GM18505 (cell line): ENCODE measurements around the gene ADSL.
A peak's percentile ranks its signal among the peaks of the same experiment; 100 is the strongest.

ENCODE experiments used
- ATAC-seq: cut with Tn5 transposase; IDR thresholded peaks from one replicate; pipeline ENCODE4 v1.9.1; 2021; ENCODE audit not compliant: unreplicated experiment
- POLR2A ChIP-seq: IDR thresholded peaks from 4 replicates; pipeline ENCODE4 v1.6.1; 2011; ENCODE audit warnings: borderline replicate concordance; ENCODE audit not compliant: insufficient read depth, insufficient read length; ENCODE audit errors: extremely low read depth

ADSL gene

DNA sequence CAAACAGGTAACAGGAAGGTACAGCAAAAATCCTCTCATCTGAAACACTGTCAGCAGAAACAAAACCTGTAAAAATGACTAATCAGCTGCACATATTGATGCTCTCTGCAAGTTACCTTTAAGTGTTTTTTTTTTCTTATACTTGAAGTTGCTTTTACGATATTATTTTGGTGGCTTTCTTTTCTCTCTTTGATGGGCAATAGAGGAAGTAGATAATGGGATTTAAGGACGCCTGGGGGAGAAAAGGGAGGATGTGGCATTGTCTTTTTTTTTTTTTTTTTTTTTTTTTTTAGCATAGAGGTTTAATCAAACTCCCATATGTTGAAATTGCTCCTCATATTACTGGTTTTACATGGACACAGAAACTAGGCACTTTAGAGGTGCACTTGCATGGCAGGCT is 11.4 kb upstream of the ADSL start:
- TF ChIP-seq POLR2A = no peak
- no peak for ATAC-seq

- ATAC-seq = no peak
- no peak for TF ChIP-seq POLR2A
These were observed 10.9 kb upstream of the ADSL start for GRCh38 chr22:40335358-40335757.

GRCh38 chr22:40340044-40340443 is 6.3 kb upstream of the ADSL start:
- no peak for TF ChIP-seq POLR2A
- no peak for ATAC-seq

- ATAC-seq = no peak
- no peak for TF ChIP-seq POLR2A
These were observed 4.7 kb upstream of the ADSL start for GRCh38 chr22:40341604-40342003.

- ATAC-seq = no peak
These were observed 3.8 kb upstream of the ADSL start for GRCh38 chr22:40342521-40342920.

GRCh38 chr22:40345271-40345670 is 1.0 kb upstream of the ADSL start:
- no peak for TF ChIP-seq POLR2A
- ATAC-seq = no peak

More at GRCh38 chr22:40342521-40342920, 3.8 kb upstream of the ADSL start:
- no peak for TF ChIP-seq POLR2A

DNA sequence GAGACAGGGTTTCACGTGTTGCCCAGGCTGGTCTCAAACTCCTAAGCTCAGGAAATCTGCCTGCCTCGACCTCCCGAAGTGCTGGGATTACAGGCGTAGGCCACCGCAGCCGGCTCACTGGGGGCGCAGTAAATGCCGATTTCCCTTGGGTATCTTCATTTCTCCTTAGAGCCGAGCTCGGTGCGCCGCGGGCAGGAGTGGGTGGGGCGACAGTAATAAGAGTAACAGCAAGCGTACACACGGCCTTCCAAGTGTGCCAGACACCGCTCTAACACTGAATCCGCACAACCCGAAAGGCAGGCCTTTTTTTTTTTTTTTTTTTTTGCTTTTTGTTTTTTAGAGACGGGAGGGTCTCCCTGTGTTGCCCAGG is 500 bp upstream of the ADSL start:
- no peak for TF ChIP-seq POLR2A
- peak; percentile 22 for ATAC-seq

DNA sequence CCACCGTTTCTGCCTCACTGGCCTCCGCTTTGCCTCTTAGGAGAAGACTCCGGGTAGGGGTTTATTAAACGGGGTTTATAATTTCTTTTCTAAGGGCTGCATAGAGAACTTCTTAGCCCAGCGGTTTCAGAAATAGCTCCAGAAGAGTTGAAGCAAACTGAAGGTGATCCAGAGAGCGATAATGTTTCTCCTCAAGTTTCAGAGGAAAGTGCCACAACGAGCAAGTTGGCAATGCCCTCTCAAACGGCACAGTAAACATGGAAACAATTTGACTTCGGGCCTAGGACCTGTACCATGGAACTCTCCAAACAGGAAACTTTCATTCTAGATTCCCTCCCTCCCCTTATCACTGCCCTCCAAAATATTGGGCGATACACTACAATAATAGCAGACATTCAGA is 1.0 kb downstream of the ADSL start:
- ATAC-seq = no peak
- TF ChIP-seq POLR2A = no peak

GRCh38 chr22:40348025-40348658 is 1.8 kb downstream of the ADSL start:
- no peak for ATAC-seq
- TF ChIP-seq POLR2A = no peak

DNA sequence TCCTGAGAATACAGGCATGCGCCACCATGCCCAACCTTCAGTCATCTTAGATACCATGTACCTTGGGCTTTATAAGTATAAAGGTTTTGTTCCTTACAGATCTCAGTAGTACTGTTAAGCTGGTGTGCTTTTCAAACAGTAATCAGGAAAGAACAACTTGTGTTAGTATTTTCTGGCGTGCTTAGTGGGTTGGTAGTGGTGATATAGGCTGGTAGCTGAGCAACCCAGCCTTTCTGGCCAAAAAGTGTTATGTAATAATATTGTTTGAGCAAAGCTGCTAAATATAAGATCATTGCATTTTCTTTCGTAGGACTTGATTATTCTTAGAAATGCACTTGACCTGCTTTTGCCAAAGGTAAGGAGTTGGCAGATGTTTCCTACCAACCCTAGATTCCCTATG is 6.5 kb downstream of the ADSL start:
- no peak for TF ChIP-seq POLR2A
- ATAC-seq = no peak

DNA sequence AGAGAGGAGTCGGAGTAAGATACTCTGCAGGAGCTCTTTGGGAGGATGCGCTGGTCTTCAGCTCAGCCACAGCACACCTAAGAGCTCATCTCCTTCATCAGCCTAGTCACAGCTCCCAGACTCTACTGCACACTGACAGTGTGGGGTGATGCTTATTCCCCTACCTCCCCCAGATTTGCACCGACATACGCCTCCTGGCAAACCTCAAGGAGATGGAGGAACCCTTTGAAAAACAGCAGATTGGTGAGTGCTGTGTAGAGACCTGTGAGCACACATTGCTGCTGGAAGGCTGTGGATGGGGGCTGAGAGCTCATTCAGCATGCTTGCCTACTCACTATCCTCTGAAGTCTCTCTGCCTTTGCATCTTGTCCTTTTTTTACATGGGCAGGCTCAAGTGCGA is 14.8 kb downstream of the ADSL start:
- TF ChIP-seq POLR2A = no peak
- no peak for ATAC-seq

- TF ChIP-seq POLR2A = no peak
- ATAC-seq = no peak
These were observed 16.8 kb downstream of the ADSL start for GRCh38 chr22:40363059-40363458.

DNA sequence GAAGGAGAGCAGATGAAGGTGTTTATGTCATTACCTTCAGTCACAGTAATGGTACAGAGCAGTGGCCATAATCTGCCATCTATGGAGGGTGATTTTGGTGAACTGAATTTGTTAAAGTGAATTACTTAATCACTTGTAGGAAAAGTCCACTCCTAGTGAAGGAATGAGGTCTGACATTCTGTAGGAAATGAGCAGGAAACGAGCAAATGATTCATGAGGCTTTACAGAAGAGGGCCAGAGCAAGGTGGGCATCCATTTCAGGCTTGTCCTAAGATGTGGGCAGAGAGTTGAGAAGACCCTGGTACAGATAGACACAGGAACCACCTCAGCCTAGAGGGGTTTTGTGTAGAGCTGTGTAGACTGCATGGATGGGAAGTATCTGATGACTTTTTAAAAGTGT is 18.1 kb downstream of the ADSL start:
- no peak for ATAC-seq

DNA sequence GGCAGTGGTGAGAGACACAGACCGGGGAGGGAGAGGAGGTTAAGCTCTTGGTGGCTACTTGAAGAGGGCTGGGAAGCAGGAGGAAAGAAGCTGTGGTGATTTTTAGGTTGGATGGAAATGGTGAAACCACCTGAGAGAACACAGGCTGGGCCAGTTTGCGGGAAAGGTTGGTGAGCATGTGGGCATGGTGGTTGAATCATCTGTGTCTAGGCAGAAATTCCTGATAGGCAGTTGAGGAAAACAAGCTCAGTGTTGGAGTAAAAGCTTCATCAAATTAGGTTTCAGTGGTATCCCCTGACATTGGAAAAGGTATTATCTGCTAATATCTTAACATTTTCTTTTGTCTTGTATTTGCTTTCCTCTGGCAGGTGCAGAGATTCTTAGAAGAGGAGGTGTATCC is 19.8 kb downstream of the ADSL start:
- ATAC-seq = no peak
- TF ChIP-seq POLR2A = no peak

More for the DNA sequence above, 18.1 kb downstream of the ADSL start:
- TF ChIP-seq POLR2A = no peak

GRCh38 chr22:40367342-40367741 is 21.0 kb downstream of the ADSL start:
- no peak for ATAC-seq
- TF ChIP-seq POLR2A = no peak
